HCT116 (cell line): ENCODE measurements around the gene HSD17B12. TPM values are rescaled to one million over a fixed set of nuclear protein-coding genes. Genes with fewer than 3 reads are reported as not detected.

ENCODE experiments used
- ATAC-seq: fragments of 200-7000 bp; cut with Tn5 transposase; 2 replicates; pipeline ENCODE4 v1.9.1; 2020; ENCODE audit warnings: mild to moderate bottlenecking, moderate library complexity
- BruUV-seq: library from RNA; stranded (reverse); fragments of 400-500 nt; replicated peaks from 2 replicates; lab custom pipeline; 2021; lab: Mats Ljungman, UMichigan
- CTCF ChIA-PET: fragments of 300-600 bp; sonication (Branson Sonifier 250); formaldehyde crosslinking; loops from one replicate; lab custom pipeline; 2021; ENCODE audit warnings: antibody characterized with exemption; lab: Charles Lee
- POLR2A ChIA-PET: fragments of 300-600, 350-600 bp; sonication (Branson Sonifier 250); formaldehyde crosslinking; loops from one replicate; lab custom pipeline; 2021; ENCODE audit warnings: antibody characterized with exemption; lab: Charles Lee
- RAD21 ChIA-PET, 2 experiments: fragments of 300-600 bp; sonication (Branson Sonifier 250); formaldehyde crosslinking; loops; one replicate each; lab custom pipeline; 2023; ENCODE audit warnings: low total read pairs in 2 of 2; ENCODE audit not compliant: uncharacterized antibody in 2 of 2, unreplicated experiment in 2 of 2, low non-redundant PET in 1 of 2; lab: Charles Lee
- DNase-seq: peaks from one replicate; pipeline ENCODE4 v3.0.0-alpha.2; 2010; ENCODE audit warnings: low read depth, low spot score
- H2AFZ ChIP-seq: fragments of 200-600 bp; shearing (Covaris generic), sonication (generic); 2 replicates; pipeline ENCODE4 v1.6.1; 2017; ENCODE audit warnings: low read depth, mixed run types, mixed read lengths, antibody characterized with exemption, low read length; ENCODE audit not compliant: poor library complexity, severe bottlenecking
- H3K27ac ChIP-seq: 2 replicates; pipeline ENCODE4 v1.5.1; 2012; ENCODE audit warnings: low read depth, low read length
- H3K27me3 ChIP-seq: fragments of 200-600 bp; sonication (generic); 2 replicates; pipeline ENCODE4 v1.6.1; 2016; ENCODE audit warnings: mixed run types, low read length, mixed read lengths; ENCODE audit not compliant: insufficient read depth
- H3K36me3 ChIP-seq, 2 experiments: fragments of 200-500 bp in 1 of 2; fragments of 200-600 bp in 1 of 2; sonication (Bioruptor generic) in 1 of 2; sonication (generic) in 1 of 2; 2 replicates each; pipeline versions ENCODE4 v1.5.1 to v1.6.1; 2014 to 2016; ENCODE audit warnings: low read length in 2 of 2, inconsistent platforms in 1 of 2, mixed read lengths in 1 of 2, mixed run types in 1 of 2; ENCODE audit not compliant: insufficient read depth in 2 of 2, control insufficient read depth in 1 of 2
- H3K4me1 ChIP-seq, 2 experiments: fragments of 200-600 bp in 1 of 2; sonication (generic) in 1 of 2; 2 replicates each; pipeline versions ENCODE4 v1.5.1 to v1.6.1; 2012 to 2017; ENCODE audit warnings: low read length in 2 of 2, inconsistent platforms in 1 of 2, mild to moderate bottlenecking in 1 of 2, mixed read lengths in 1 of 2, mixed run types in 1 of 2, moderate library complexity in 1 of 2; ENCODE audit not compliant: insufficient read depth in 2 of 2, control insufficient read depth in 1 of 2
- H3K4me2 ChIP-seq: fragments of 200-600 bp; sonication (generic); 2 replicates; pipeline ENCODE4 v1.6.1; 2017; ENCODE audit warnings: mixed run types, low read length, mixed read lengths
- H3K4me3 ChIP-seq, 2 experiments: fragments of 200-600 bp in 1 of 2; sonication (generic) in 1 of 2; replicated peaks in 1 of 2; 2 replicates each; pipeline ENCODE4 v1.5.1; 2011 to 2016; ENCODE audit warnings: low read length in 2 of 2, control low read depth in 1 of 2, low read depth in 1 of 2, mild to moderate bottlenecking in 1 of 2, mixed read lengths in 1 of 2, mixed run types in 1 of 2
- H3K79me2 ChIP-seq: fragments of 200-600 bp; sonication (generic); 2 replicates; pipeline ENCODE4 v1.6.1; 2017; ENCODE audit warnings: mild to moderate bottlenecking, mixed run types, low read length, moderate library complexity, mixed read lengths; ENCODE audit not compliant: insufficient read depth
- H3K9ac ChIP-seq: fragments of 200-600 bp; sonication (generic); 2 replicates; pipeline ENCODE4 v1.6.1; 2016; ENCODE audit warnings: low read length, mixed read lengths
- H3K9me2 ChIP-seq: fragments of 200-600 bp; sonication (generic), shearing (Covaris generic); 2 replicates; pipeline ENCODE4 v1.6.1; 2017; ENCODE audit warnings: mixed run types, mild to moderate bottlenecking, moderate library complexity; ENCODE audit not compliant: insufficient read depth
- H3K9me3 ChIP-seq, 2 experiments: fragments of 200-500 bp in 1 of 2; fragments of 200-600 bp in 1 of 2; sonication (Bioruptor generic) in 1 of 2; sonication (generic) in 1 of 2; 2 replicates each; pipeline ENCODE4 v1.6.1; 2014 to 2017; ENCODE audit warnings: low read length in 2 of 2, mixed read lengths in 2 of 2, inconsistent platforms in 1 of 2, low read depth in 1 of 2, mild to moderate bottlenecking in 1 of 2, mixed run types in 1 of 2, moderate library complexity in 1 of 2; ENCODE audit not compliant: control insufficient read depth in 1 of 2, insufficient read depth in 1 of 2
- H4K20me1 ChIP-seq: fragments of 200-600 bp; sonication (generic), shearing (Covaris generic); 2 replicates; pipeline ENCODE4 v1.6.1; 2017; ENCODE audit warnings: mixed run types, mild to moderate bottlenecking, moderate library complexity; ENCODE audit not compliant: insufficient read depth
- CBX3 ChIP-seq: IDR thresholded peaks from 2 replicates; pipeline ENCODE4 v1.6.1; 2012; ENCODE audit warnings: low read depth
- CEBPB ChIP-seq: IDR thresholded peaks from 2 replicates; pipeline ENCODE4 v1.6.1; 2012; ENCODE audit warnings: low read depth
- JUND ChIP-seq: IDR thresholded peaks from 2 replicates; pipeline ENCODE4 v1.6.1; 2012
- POLR2AphosphoS5 ChIP-seq: IDR thresholded peaks from 2 replicates; pipeline ENCODE4 v1.6.1; 2011; ENCODE audit warnings: mild to moderate bottlenecking, low read depth, low read length, moderate library complexity
- SIN3A ChIP-seq: IDR thresholded peaks from 2 replicates; pipeline ENCODE4 v1.6.1; 2012; ENCODE audit warnings: low read depth
- SP1 ChIP-seq: IDR thresholded peaks from 2 replicates; pipeline ENCODE4 v1.6.1; 2012; ENCODE audit warnings: low read depth
- SRF ChIP-seq: IDR thresholded peaks from 2 replicates; pipeline ENCODE4 v1.6.1; 2012; ENCODE audit warnings: low read depth
- TCF7L2 ChIP-seq: IDR thresholded peaks from 2 replicates; pipeline ENCODE4 v1.7.0; 2011; ENCODE audit warnings: borderline replicate concordance, inconsistent platforms; ENCODE audit not compliant: insufficient read depth, insufficient read length; ENCODE audit errors: extremely low read depth
- ZNF274 ChIP-seq: fragments of 200-500 bp; sonication (Bioruptor generic); IDR thresholded peaks from 2 replicates; pipeline ENCODE4 v1.6.1; 2014; ENCODE audit warnings: mild to moderate bottlenecking, low read depth, low read length, inconsistent platforms
- intact Hi-C: fragments of 100-400 bp; cut with micrococcal nuclease; formaldehyde crosslinking; loops from 2 replicates; pipeline ENCODE4 v1.10.0; 2022
- total RNA-seq: library from RNA; stranded (reverse); gene quantifications from one replicate; pipeline ENCODE4 v1.2.1, GENCODE V29; 2021; ENCODE audit not compliant: unreplicated experiment
- TF ChIP-seq, protein P1 (sequence below), 3 experiments: fragments of 200-600 bp in 1 of 3; sonication (generic) in 1 of 3; IDR thresholded peaks in 2 of 3; conservative IDR thresholded peaks in 1 of 3; 2 replicates each; pipeline ENCODE4 v1.5.1; 2012 to 2017; ENCODE audit warnings: low read depth in 2 of 3, low read length in 2 of 3, antibody characterized with exemption in 1 of 3, borderline replicate concordance in 1 of 3, control low read depth in 1 of 3, mild to moderate bottlenecking in 1 of 3, mixed read lengths in 1 of 3, mixed run types in 1 of 3, moderate library complexity in 1 of 3; ENCODE audit not compliant: insufficient read depth in 1 of 3

Gene HSD17B12
- total RNA-seq, 1 experiment from 2014 or later = 83.7 TPM

DNA sequence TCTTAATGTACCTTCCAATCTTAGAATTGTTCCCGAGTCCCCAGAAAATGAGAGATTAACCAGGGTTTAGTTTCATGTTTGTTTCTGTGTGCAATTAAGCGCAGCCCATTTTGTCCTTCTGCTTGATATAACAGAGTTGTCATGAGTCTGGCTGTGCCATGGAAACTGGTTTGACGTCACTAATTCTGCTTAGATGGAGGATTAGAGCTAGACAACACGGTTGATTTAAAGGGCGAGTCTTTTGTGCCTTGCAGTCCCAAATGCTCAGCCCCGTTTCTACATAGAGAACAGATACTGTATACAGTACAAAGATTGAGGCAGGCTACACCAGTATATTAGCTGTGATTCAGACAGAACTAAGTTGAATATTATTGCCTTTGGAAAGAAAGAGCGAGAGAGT, 154.6 kb downstream of the HSD17B12 start:
- Histone ChIP-seq H3K79me2 (no peaks in the 10 kb centered on the region), H3K9me2 (no peaks in the 10 kb centered on the region), H3K9me3 (no peaks in the 10 kb centered on the region), H2AFZ (no peak overlapping the region), H3K4me1 (peaks cover 16 to 35% of the 10 kb centered on the region in 2 experiments), H3K4me3 (no peak overlapping the region), H3K9ac (no peak overlapping the region), H3K36me3 (0 out of 4 replicates have a peak, but pooled peaks cover 0 to 2% of the 10 kb centered on the region in 2 experiments), H3K4me2 (no peak overlapping the region), H4K20me1 (no peaks in the 10 kb centered on the region), H3K27me3 (no peaks in the 10 kb centered on the region), H3K27ac (no peak overlapping the region)
- TF ChIP-seq CEBPB (no peak), TCF7L2 (no peak), SP1 (no peak), SRF (no peak), SIN3A (no peak), POLR2AphosphoS5 (no peak), ZNF274 (no peak), JUND (no peak), CBX3 (no peak)
- TF ChIP-seq, protein P1, sequence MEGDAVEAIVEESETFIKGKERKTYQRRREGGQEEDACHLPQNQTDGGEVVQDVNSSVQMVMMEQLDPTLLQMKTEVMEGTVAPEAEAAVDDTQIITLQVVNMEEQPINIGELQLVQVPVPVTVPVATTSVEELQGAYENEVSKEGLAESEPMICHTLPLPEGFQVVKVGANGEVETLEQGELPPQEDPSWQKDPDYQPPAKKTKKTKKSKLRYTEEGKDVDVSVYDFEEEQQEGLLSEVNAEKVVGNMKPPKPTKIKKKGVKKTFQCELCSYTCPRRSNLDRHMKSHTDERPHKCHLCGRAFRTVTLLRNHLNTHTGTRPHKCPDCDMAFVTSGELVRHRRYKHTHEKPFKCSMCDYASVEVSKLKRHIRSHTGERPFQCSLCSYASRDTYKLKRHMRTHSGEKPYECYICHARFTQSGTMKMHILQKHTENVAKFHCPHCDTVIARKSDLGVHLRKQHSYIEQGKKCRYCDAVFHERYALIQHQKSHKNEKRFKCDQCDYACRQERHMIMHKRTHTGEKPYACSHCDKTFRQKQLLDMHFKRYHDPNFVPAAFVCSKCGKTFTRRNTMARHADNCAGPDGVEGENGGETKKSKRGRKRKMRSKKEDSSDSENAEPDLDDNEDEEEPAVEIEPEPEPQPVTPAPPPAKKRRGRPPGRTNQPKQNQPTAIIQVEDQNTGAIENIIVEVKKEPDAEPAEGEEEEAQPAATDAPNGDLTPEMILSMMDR (IDR thresholded peaks at IDR 0.05 in 2 of 3, conservative IDR thresholded peaks at IDR 0.05 in 1 of 3; ENCODE audit: borderline replicate concordance in 1 of 3, insufficient read depth in 1 of 3, low read depth in 2 of 3, low read length in 2 of 3) = no peak
- no TSS peak for BruUV-seq
- POLR2A ChIA-PET = no interaction called here
- no peak for DNase-seq
- intact Hi-C loops = no loop called here
- CTCF ChIA-PET = no interaction called here
- no peak for ATAC-seq
- RAD21 ChIA-PET = no interaction called here
